HG02610 (cell line): Measurements from ENCODE around the gene LEFTY2.
"Not testable (repeated sequence)": the region's sequence is repeated elsewhere in the genome, so short reads cannot be mapped to it uniquely, and the experiment has no call there.

Source experiments
- ATAC-seq: cut with Tn5 transposase; IDR thresholded peaks from one replicate; pipeline ENCODE4 v1.9.1; 2021; ENCODE audit warnings: mild to moderate bottlenecking, moderate library complexity; ENCODE audit not compliant: unreplicated experiment

LEFTY2 gene

DNA sequence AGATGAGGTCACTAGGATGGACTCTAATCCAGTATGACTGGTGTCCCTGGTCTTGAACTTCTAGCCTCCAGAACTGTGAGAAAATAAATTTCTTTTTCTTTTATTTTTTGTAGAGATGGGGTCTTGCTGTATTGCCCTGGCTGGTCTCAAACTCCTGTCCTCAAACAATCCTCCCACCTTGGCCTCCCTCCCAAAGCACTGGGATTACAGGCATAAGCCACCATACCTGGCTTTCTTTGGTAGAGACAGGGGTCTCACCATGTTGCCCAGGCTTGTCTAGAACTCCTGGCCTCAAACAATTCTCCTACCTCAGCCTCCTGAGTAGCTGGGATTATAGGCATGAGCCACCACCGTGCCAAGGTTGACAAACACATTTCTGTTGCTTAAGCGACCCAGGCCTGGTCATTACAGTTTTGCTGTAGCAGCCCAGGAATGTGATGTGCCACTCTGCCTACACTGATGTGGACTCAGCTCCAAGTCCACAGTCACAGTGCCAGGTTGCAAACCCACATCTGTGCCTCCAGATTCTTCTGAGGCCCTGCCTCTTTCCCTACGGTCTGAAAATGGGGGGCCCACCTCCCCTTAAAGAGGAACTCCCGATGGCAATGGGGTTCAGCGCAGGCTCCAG is 32.9 kb downstream of the LEFTY2 start:
- ATAC-seq, result no peak

DNA sequence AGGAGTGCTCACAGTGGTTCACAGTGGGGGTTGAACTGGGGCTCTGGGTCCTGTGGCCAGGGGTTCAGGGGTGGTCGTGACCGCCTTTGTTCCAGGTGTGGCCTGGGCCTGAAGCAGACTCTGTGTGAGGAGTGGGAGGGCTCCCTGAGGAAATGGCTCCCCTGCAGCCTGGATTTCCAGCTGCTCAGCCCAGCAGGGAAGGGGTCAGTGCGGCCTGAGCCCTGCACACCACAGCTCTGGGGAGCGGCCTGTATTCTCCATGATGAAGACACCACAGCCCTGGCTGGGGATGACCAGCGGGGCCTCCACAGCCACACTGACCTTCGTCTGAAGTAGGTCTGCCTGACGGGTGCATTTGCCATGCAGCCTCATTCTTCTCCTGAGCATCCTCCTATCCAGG is 33.7 kb downstream of the LEFTY2 start:
- no peak for ATAC-seq

DNA sequence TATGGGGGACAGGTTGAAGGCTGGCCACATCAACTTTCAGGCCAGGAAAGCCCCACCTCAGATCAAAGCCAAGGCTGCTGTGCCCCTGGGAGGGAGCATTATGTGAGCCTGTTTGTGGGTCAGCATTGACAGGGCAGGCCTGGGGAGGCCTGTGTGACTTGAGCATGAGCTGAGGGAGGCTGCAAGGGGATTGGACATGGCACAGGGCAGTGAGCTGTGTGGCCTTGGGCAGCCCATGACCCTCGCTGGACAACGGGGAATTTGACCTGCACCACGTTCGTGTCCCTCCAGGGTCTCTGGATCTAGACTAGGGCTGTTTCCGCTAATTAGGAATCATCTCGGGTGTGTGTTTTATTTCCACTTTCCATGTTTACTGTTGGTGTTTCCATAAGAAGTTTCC is 34.6 kb downstream of the LEFTY2 start:
- ATAC-seq, result no peak

DNA sequence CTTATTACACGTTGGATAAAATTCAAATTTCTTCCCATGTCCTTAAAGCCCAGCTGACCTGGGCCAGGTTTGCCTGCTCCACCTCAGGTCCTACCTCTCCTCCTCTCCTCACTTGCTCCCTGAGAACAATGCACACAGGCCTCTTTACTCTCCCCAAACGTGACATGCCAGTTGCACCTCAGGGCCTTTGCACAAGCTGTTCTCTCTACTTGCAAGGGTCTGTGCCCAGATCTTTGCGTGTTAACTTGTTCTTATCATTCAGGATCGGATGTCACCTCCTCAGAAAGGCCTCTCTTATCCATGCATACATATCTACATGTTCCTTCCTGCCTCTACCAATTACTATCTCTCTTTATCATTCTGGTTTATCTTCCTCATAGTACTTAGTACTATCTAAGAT is 37.4 kb downstream of the LEFTY2 start:
- ATAC-seq, result no peak

- no peak for ATAC-seq
Measured at GRCh38 chr1:225899044-225899925, 41.7 kb downstream of the LEFTY2 start.

DNA sequence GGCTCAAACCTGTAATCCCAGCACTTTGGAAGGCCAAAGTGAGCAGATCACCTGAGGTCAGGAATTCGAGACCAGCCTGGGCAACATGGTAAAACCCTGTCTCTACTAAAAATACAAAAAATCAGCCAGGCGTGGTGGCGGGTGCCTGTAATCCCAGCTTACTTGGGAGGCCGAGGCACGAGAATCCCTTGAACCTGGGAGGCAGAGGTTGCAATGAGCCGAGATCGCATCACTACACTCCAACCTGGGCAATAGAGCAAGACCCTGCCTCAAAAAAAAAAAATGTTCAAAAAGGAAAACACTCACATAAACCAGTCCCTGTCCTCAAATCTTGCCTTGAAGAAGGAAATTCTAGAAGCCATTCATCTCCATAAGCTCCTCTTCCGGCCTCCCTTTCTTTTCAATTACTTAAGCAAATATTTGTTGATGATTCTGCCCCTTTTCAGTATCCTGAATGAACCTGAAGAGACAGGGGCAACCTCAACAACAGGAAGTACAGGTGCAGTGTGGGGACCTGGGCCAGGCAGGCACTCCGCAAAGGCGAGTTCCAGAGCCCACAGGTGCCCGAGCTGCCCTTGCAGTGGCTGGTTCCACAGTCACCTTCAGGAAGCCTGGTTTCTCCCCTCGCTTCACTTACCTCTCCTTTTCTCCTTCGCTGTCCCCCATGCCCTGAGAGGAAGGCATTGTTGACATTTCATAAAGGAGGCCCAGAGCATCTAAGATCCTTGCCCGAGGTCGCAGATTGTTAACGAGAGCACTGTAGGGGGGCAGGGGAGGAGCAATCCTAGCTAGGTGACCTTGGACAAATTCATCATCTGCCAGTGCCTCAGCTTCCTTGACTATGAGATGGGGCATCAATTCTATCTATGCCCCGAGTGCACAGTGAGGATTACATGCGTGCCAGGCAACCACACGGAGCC is 43.2 kb downstream of the LEFTY2 start:
- ATAC-seq, result no peak

DNA sequence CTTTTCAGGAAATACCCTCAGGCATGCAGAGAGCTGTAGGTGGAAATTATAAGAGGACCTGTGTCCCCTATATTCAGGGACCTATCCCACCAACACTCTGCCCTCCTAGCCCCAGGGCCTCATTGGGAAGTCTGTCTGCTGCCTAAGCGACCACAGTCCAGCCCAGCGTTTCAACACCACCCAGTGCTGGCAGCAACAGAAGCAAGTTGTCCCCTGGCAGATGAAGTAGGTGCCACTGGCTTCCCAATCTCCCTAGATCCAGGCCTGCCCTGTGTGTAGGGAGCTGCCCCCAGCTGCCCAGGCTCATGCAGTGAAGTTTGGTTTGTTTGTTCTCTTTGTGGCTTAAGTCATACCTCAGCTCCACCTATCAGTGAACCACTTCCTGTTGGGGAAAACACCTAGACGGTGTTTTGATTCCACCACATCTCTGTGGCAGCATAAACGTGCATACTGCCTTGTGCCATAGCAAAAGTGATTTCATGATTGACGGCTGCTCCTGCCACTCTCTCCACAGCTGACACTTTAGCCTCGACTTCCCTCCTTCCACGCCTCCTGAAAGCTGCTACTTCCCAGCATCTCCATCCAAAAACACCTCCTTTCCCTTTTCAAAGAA is 44.0 kb downstream of the LEFTY2 start:
- ATAC-seq, result peak; percentile 100

- ATAC-seq, result no peak
Measured at GRCh38 chr1:225896494-225896893, 44.5 kb downstream of the LEFTY2 start.

GRCh38 chr1:225892307-225892706 is 48.7 kb downstream of the LEFTY2 start:
- ATAC-seq, result no peak

DNA sequence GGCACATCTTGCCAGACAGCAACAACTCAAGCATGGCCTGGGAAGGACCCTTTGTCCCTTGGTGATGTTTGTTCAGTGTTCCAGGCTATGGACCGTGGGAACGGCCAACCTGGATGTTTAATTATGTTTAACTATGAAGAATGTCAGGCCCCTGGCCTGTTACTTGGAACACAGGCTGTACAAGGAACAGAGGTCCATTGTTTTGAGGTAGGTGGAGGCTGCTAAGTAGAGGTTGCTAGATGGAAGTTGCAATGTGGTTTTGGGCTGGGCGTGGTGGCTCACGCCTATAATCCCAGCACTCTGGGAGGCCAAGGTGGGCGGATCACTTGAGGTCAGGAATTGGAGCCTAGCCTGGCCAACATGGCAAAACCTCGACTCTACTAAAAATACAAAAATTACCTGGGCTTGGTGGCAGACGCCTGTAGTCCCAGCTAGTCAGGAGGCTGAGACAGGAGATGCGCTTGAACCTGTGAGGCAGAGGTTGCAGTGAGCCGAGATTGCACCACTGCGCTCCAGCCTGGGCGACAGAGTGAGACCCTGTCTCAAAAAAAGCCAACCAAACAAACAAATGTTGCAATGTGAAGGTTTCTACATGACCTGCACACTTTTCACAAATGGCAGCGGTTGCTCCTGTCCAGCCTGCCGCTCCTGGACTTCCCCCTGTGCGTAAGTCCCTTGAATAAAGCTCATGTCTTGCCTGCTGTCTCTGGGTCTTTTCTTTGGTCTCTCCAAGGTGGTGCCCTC is 49.6 kb downstream of the LEFTY2 start:
- ATAC-seq, result no peak

- no peak for ATAC-seq
Measured at GRCh38 chr1:225890346-225891228, 50.4 kb downstream of the LEFTY2 start.

- no peak for ATAC-seq
Measured at GRCh38 chr1:225889743-225890142, 51.3 kb downstream of the LEFTY2 start.

GRCh38 chr1:225888898-225889601 is 52.0 kb downstream of the LEFTY2 start, which contains the start of gene LEFTY1:
LEFTY1 (minus strand) TSS chr1:225889146; CDS start chr1:225889066, 80 bp downstream.
- ATAC-seq, result no peak

- no peak for ATAC-seq
Measured at GRCh38 chr1:225888289-225888897, 52.6 kb downstream of the LEFTY2 start.

GRCh38 chr1:225887554-225888288 is 53.3 kb downstream of the LEFTY2 start:
- not testable (repeated sequence) for ATAC-seq

DNA sequence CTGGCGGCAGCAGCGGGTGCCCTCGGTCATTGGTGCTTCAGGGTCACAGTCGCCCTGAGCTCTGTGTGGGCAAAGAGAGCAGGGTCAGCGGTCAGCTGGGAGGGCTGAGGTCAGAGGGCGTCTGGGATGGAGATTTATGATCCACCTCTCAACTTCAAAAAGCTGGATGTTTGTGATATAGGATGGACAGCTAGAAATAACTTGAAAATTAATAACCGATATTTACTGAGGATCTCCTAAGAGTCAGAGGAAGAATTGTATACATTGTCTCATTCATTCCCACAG is 54.0 kb downstream of the LEFTY2 start:
- no peak for ATAC-seq
